ENCODE measurements around the gene BUD31. TPM values are rescaled to one million over a fixed set of nuclear protein-coding genes. Genes with fewer than 3 reads are reported as not detected.
A peak's percentile ranks its signal among the peaks of the same experiment; 100 is the strongest.
"Not testable (repeated sequence)": the region's sequence is repeated elsewhere in the genome, so short reads cannot be mapped to it uniquely, and the experiment has no call there.

BUD31 gene
- total RNA-seq, 1 donor from 2014 or later: 36.0 TPM

DNA sequence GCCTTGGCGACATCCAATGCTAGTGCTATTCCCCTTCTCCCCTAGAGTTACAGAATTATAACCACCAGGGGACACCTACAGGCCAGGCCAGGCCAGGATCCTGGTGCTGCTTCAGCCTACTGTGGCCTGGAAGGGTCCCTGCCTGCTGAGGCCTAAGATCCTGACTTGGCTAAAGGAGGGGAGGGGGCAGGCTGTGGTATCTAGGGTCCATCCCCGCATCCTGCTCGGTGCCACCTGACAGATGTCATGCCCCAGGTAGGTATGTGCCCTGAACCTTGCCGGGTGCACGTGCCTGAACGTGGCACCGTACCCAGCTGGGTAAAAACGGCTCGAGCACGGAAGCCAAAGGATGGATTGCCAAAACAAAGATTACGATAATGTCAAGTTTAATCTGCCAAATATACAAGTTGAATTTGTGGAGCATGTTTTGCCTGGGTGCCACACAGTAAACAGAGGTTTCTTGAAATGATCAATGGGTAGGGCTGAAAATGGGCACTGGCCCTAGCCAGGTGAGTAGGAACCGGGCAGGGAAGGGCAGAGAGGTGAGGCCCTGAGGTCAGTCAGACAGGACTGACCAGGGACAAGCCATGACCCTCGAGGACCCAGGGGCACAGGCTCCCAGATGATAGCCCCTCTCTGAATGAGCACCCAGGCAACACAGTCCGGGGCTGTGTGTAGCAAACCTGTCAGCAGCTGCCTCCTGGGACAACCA is 13.0 kb upstream of the BUD31 start:
- ATAC-seq (no peak), DNase-seq (peak; percentile 29)
- intact Hi-C loops (cut with micrococcal nuclease): no loop called here

DNA sequence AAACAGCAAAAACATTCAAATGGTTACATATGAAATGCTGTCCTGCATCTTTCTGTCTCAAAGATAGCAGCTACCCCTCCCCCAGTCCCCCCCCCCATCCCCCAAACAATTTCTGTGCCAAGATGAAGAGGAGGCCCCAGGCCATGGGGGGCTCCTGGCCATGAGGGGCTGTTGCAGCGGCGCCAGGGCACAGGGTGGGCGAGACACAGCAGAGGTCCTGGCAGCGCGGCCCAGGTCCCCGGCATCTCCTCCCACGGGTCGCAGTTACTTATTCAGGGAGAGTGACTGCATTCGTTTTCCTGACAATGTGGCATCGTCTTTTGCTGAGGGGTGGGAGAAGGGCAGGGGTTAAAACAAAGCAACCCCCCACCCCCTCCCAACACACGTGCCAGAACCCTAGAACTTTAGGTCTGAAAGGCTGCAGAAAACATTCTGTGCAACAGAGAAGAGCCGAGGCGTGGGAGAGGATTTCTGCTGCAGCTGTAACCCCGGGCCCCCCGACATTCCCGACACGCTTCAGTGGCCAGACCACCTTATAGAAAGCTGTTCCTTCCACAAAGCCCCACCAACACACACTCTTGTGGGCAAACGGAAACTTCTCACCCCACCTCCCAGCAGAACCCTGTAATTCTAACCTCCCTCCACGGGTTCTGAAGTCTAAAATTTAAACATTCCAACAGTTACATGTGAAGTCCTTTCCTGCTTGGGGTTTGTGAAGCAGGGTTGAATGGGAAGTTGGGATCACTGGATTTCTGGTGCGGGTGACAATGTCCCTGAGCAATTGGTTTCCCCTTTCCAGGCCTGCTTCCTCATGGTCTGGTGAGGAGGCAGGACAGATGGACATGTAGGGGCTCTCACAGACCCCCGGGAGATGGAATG is 12.1 kb upstream of the BUD31 start:
- intact Hi-C loops (cut with micrococcal nuclease): no loop called here
- no peak for DNase-seq
- ATAC-seq: no peak

DNA sequence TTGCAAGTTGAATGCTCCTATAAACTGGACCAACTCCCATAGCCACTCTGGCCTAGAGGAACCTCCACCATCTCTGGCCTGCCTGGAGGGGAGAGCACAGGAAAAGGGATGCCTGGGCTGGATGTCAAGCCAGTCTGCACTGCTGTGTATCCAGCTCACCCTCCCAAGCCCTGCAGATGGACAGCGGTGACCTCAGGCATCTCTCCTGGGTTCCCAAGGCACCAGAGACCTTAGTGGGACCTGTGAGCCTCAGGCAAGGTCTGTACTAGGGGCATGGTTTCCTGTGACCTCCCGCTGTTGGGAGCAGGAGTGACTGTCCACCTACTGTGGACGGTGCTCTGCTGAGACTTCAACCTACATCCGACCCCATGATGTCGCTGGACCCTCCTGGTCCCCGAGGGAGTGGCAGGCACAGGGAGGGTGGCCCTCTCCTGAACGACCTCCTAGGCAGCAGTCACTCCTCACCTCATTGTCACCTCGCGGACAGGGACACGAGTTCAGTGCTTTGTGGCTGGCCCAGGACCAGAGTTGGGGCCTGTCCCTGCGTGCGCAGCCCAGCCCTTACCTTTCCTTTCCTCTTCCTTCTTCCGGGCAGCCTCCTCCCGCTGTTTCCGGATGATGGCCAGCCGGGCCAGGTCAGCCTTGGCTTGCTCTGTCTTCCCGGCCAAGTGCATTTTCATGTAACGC is 11.3 kb upstream of the BUD31 start:
- intact Hi-C loops (cut with micrococcal nuclease): no loop called here
- no peak for DNase-seq
- ATAC-seq: no peak

DNA sequence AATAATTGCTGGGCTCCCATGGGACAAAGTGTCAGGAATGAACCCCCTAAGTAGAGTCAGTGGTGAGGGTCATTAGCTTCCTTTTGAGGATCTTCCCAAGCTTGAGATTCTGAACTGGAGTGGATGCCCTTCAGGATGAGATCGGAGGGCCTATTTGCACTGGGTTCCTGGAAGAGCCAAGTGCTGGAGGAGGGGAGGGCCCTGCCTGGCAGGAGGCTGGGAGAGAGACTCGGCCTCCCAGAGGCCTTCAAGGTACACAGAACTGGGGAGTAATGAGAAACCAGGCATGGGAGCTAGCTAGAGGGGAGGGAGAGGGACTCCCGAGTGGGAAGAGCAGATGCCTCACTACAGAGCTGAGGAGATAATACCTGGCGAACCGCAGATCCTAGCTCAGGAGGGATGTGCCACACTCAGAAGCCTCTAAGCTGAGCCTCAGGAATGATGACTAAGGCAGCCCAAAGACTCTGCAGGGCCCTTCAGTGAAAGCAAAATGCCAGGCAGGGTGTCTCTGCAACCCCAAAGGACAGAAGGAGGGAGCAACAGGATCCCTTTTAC is 9.8 kb upstream of the BUD31 start:
- no peak for ATAC-seq
- no peak for DNase-seq
- intact Hi-C loops (cut with micrococcal nuclease): no loop called here

DNA sequence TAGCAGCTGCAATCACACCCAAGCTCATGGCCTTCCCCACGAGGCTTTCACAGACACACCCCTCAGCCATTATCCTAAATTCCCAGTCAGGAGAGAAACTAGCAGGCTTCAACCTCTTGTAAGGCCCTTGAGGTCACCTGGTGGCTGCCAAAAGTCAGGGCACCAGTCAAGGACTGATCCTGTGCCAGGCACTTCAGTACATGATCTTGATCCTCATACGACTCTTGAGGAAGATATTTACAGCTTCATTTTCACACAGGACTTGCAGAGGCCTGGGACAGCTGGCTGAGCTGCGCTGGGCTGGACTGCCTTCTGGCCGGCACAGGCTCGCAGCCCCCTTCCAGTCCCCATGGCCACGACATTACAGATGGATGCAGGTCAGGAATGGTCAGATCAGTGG is 9.2 kb upstream of the BUD31 start:
- intact Hi-C loops (cut with micrococcal nuclease): no loop called here
- ATAC-seq (no peak), DNase-seq (no peak)

DNA sequence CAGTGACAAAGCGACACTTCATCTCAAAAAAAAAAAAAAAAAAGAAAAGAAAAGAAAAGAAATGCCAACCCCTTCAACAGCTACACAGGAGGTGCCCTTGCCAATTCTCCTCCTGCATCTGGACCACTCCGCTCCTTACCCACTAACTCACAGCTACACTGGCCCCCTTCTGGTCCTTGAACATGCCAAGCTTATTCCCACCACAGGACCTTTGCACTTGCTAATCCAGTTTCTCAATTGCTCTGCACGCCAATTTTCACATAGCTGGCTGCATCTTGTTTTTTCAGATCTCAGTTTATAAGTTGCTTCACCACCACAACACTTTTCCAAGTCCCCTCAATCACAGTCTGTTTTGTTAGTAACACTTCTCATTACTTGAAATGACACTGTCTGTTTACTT is 5.9 kb upstream of the BUD31 start:
- intact Hi-C loops (cut with micrococcal nuclease): no loop called here

DNA sequence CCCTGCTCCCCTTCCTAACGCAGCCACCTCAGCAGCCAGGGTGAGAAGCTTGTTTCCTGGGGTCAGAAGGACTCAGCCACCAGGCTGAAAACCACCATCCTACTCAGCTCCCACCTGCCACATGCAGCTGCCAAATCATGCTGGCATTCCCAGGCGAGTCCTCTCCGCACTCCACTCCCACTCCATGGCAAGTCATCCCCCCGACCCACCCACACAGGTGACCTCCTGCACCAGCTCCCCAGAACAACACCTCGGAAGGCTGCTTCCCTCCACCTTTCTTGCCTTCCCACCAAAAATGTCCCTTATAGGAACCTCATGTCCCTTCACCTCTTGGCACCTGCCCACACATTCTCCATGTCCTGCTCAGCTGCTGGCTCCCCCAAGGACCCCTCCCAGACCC is 5.0 kb upstream of the BUD31 start:
- ATAC-seq (no peak), DNase-seq (no peak)
- intact Hi-C loops (cut with micrococcal nuclease): no loop called here

More for the DNA sequence above, 5.9 kb upstream of the BUD31 start:
- no peak for ATAC-seq
- DNase-seq: no peak

DNA sequence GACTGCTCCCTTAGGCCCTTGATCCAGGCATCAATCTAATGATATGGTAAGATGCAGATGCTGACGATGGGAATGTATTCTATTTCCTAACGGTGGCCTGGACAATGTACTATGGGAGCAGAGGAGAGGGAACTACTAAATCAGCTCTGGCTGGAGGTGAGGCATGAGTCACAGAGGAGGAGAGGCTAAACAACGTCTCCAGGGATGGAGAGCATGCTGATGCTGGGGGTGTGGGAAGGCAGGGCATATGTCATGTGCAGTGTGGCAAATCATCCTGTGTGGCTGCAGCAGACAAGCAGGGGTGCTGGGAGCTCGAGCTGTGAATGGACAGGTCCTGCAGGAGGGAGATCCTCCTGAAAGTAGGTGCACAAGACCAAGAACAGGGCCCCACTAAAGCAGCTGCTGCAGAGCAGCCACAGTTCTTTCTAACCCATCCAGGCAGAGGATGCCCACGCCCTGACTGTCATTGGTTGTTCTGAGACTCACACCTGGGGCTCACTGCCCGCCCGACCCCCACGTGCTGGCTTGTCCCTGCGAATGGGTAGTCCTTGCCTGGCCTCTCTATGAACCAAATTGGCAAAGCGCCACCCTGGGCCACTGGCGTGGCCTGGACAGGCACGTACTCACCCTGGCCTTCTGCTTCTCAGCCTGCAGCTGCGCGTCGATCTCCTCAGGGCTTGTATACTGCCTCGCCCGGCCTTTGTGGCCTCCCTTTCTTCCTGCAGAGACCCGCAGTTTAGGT is 4.4 kb upstream of the BUD31 start:
- intact Hi-C loops (cut with micrococcal nuclease): no loop called here
- DNase-seq: no peak
- no peak for ATAC-seq

DNA sequence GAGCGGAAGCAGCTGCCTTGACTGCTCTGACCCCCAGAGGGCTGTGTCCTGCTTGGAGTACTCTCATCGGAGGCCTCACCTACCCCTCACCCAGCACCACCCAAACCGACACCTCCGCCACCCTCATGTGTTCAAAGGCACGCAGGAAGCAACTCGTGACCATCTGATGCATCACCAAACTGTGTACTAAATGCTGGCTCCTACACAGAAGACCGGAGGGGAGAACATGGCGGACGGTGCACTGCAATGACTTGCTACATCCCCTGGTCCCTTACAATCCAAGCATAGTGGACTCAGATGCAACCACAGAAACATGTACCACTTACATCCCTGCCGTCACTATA is 3.8 kb upstream of the BUD31 start:
- intact Hi-C loops (cut with micrococcal nuclease): no loop called here
- no peak for DNase-seq

DNA sequence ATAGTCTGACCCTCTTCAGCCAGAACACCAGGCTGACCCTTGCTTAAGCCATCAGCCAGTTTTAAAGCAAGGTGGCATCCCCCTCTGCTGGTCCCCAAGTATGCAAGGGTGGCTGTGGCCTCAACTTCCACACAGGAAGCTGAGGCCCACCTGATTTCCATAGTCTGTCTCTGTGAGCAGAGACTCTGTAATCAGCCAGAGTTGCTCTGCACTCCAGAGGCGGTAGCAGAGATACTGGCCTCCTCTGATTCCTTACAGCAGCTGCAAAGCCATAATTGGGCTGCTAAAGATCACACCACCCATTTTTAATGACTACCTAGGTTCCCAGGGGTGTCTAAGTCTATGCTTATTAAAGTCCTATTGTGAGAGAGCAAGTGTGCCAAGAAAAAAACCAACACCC is 2.2 kb upstream of the BUD31 start:
- no peak for ATAC-seq
- DNase-seq: no peak
- intact Hi-C loops (cut with micrococcal nuclease): no loop called here

More for the DNA sequence above, 3.8 kb upstream of the BUD31 start:
- no peak for ATAC-seq

DNA sequence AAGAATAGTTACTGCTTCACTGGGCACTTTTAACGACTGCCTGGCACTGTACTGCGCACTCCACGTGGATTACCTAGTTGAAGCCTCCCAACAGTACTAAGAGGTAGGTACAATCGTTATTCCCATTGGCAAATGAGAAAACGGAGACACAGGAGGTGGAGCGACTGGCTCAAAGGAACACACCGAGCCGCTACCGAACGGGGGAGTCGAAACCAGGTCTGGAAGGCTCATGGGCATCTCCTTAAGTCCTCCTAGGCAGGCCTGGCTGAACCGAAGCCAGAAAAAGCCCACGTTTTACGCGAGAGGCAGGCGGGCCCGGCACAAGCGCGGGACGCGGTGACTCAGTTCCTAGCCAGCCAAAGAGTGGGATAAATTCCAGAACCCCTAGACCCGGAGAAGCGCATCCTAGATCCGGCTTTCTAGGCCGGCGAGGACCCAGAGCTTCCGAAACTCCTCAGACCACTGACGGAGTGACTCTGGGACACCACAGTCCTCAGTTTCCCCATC is 844 bp upstream of the BUD31 start:
- intact Hi-C loops (cut with micrococcal nuclease): no loop called here

DNA sequence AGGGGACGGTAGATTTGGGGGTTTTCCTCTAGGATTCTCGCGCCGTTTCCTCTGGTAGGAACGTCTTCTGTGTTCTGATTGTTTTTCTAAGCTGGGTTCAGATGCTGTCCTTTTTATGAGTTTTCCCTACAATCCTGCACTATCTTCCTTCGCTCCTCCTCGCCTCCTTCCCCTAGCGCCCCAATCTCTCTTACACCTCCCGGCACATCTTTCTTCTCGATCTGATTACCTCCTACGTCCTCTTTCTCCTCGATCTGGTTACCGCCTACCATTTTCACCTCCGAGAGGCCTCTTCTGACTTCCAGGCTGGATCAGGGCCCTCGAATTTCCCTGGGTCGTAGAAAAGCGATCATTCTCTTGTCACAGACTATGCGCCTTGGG is 413 bp downstream of the BUD31 start:
- DNase-seq (no peak), ATAC-seq (no peak)
- intact Hi-C loops (cut with micrococcal nuclease): no loop called here

More for the DNA sequence above, 844 bp upstream of the BUD31 start:
- DNase-seq: peak; percentile 55
- ATAC-seq: peak; percentile 24

DNA sequence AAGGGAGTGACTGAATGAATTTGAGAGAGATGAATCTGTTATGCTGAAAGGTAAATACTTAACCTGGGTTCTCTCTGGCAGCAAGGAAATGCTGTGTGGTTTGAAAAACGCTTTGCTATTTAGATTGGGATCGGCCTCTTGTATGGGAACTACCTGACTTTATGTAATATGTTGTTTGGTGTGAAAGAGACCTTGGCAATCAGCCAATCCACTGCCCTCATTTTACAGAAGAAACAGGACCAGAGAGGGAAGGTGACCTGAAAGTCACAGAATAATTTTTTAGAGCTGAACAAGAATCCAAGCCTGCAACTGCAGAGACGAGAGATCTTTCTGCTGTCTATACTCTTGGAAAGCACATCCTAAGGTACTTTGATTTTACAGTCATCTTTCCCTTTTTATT is 1.0 kb downstream of the BUD31 start:
- intact Hi-C loops (cut with micrococcal nuclease): no loop called here
- ATAC-seq: no peak

DNA sequence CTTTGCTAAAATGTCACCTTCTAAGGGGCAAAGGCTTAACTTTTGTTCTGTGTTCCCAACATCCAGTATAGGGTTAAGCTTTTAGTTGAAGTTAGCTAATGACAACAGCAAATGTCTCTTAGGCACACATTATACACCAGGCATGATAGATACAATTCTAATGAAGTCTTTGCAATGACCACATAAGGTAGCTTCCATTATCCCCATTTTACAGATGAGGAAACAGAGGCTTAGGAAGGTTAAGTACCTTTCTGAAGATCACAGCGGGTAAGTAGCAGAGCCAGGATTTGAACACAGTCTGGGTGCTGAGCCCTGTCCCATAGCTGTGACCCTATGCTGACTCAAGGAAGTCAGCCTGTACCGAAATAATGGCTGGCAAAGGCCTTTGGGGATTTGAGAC is 1.9 kb downstream of the BUD31 start:
- ATAC-seq (no peak), DNase-seq (no peak)
- intact Hi-C loops (cut with micrococcal nuclease): no loop called here

More for the DNA sequence above, 1.0 kb downstream of the BUD31 start:
- DNase-seq: no peak

DNA sequence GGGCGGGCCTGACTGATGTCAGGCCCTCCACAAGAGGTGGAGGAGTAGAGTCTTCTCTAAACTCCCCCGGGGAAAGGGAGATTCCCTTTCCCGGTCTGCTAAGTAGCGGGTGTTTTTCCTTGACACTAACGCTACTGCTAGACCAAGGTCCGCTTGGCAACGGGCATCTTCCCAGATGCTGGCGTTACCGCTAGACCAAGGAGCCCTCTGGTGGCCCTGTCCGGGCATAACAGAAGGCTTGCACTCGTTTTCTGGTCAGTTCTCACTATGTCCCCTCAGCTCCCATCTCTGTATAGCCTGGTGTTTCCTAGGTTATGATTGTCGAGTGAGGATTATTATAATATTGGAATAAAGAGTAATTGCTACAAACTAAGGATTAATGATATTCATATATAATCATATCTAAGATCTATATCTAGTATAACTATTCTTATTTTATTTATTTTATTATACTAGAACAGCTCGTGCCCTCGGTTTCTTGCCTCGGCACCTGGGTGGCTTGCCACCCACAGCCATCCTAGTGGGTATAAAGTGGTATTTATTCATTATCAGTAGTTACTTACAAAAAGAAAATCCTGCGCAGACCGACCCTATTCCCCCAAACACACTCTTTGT is 6.9 kb downstream of the BUD31 start:
- intact Hi-C loops (cut with micrococcal nuclease); ATAC-seq: not testable (repeated sequence)
- DNase-seq: peak; percentile 76

DNA sequence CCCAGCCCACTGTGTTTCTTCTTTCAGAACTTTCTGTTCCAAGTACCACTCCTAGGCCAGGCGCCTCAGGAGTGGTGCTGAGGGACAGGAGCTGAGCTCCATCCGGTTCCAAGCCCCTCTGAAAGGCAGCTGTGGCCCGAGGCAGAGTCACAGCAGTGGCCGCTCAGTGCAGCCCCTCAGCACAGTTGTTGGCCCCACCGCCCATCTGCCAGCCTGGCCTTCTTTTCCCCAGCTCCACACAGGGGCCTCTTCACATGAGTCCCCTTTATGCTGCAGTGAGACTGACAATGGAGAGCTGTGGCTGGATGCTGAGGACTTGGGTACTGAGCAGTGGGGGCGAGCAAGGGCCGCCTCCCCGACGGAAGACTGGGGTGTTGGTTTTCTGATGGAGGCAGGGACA is 9.5 kb downstream of the BUD31 start:
- intact Hi-C loops (cut with micrococcal nuclease): no loop called here
- DNase-seq (no peak), ATAC-seq (no peak)

DNA sequence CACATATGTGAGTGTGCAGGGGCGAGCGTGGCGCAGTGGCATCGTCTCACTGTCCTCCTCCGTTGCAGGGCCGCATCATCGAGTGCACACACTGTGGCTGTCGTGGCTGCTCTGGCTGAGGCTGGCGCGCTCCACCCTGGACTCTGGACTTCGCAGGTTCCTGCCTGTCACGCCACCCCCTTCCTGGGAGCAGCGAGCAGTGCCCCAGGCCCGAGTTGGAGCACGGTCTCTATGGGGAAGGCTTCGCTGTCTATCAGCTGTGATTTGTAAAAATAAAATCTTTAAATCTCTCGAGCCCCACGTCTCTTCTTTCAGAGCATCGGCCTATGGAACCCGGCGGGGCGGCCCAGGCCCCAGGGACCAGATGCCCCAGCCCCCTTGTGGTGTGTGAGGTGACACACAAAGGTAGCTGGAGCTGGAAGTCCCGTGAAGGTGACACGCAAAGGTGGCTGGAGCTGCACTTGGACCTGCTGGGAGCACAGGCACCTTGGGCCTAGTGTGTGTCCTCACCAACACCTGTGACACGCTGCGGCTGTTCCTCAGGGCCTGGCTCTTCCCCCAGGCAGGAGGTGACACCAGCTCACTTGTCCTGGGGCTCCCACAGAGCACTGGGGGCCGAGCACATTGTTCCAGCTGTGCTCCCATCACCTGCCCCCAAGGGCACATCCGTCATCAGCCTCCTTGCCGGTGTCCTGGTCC is 10.7 kb downstream of the BUD31 start:
- ATAC-seq: no peak
- intact Hi-C loops (cut with micrococcal nuclease): no loop called here
- DNase-seq: no peak

DNA sequence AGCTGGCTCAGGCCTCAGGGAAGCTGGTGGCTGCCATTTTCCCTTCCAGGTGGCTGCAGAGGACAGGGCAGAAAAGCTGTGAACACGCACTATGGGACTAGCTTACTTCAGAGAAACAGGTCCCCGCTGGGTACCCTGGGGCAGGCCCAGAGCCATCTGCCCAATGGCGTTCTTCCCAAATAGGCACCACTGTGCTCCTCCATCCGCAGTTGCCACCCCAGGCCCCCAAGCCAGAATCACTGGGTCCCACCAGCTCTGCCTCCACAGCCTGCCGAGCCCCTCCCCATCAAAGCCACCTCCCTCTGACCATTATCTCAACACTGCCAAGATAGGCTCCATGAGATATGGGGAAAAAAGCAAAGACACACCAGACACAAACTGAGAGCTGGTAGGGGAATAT is 11.4 kb downstream of the BUD31 start:
- ATAC-seq (no peak), DNase-seq (no peak)
- intact Hi-C loops (cut with micrococcal nuclease): no loop called here
